Stimulated activated CD8-positive, alpha-beta memory T cell treated with anti-CD3 and anti-CD28 coated beads, Interleukin-15, amount 100 ng/mL, for 4 hours (primary cell): ENCODE results near the gene CFAP91.

Experiments used
- DNase-seq, 2 donors: peaks; one replicate each; pipeline ENCODE4 v3.0.0-alpha.2; 2020; ENCODE audit warnings: low read depth in 2 of 2

Gene CFAP91

DNA sequence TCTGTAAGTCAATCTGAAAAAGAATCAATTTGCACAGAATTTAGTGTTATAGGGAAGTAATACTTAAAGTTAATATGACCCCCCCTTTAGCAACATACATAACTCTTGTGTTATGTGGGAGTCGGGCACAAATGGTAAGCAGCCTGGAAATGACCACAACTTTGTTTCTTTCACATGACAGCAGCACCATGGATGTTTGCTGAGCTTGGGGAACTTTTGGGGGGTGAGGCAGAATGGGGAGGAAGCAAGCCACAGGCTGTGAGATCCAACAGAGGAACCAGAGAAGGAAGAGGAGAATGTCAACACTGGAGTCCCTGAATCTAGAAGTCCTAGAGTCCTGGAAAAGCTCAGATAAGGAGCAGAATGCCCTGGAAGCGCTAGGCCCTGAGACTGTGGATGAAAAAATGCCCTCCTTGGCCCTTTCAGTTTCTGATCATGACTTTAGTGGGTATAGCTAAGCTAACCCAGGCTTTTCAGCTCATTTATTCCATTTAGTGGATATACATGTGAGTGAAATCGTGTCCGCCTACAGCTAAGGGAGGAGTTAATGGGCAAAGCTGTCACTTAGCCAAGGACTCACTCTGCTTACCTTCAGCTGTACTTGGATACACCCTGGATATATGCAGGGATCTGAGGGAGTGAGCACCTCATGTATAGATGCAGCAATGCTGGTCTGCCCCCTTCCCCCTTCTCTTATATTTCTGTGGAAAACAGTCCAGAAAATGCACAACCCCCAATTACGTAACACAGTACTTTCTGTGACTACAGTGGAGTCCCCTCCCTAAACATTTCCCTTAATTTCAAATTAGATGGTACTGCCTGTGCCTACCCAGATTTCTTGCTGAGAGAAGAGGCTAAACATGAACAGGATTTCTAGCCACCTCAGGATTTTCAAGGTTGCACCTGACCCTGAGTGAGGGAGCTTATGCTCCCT lies 39.1 kb downstream of the CFAP91 start:
- DNase-seq, result no peak

DNA sequence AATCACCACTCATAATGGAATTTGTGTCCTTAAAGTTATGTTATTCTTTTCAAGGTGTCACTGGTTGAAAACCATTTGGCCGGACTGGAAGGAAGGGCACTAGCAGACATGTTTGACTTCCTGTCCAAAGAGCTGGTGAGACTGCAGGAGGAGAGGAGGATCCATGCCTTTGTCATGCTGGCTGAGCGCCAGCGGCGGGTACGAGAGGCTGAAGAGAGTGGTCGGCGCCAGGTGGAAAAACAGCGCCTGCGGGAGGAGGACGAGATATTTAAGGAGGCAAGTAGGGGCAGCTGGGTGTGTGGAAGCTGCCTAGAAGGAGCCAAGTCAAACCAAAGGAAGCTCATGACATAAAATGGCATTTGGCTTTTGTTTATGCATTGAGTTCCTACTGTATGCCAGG lies 41.1 kb downstream of the CFAP91 start:
- no peak for DNase-seq

DNA sequence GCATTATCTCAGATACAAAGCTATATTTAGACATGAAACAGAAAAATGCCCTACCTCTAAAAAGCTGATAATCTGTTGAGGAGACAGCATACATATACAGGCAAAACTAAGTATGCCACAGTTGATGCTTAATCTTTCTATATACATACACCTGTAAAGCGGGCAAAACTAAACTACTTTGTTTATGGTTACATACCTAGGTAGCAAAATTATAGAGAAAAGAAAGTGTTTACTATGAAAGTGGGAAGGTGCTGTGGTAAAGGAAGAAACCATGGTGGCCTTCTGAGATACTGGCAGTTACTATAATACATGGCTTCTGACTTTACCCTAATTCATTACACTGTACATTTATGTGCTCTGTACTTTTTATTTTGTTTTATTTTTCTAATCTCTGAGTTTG lies 43.1 kb downstream of the CFAP91 start:
- DNase-seq, result no peak

DNA sequence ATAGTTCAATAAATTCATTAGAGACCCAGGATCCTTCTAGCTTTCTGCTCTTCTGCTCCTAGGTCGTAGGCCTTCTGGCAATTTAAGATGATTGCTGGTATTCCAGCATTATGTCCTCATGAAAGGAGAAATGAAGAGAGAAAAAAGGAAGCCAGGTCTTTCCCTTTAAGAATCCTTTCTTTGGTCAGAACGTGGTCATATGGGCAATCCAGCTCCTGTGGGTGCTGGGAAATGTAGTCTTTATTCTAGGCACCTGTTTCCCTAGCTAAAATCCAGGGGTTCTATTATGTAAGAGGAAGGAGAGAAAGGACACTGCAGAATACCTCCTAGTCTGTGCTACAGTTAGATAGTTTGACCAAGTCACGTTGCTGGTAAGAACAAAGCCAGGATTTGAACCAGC lies 43.6 kb downstream of the CFAP91 start:
- no peak for DNase-seq

DNA sequence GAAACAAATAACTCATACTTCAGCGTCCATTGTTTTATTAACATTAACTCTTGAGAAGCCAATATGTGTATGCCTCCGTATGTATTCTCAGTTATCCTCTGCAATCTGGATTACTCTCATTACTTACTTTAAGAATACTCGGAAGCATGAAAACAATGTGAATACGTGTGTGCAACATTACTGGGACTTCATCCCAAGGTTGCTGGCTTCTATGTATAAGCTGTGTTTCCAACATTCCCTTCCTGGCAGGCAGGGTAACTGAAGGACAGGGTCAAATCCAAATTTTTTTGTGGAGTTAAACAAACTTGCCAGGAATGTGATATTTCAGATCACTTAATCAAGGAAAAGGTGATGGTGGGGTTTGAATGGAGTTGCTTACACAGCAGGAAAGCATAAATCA lies 44.5 kb downstream of the CFAP91 start:
- no peak for DNase-seq

DNA sequence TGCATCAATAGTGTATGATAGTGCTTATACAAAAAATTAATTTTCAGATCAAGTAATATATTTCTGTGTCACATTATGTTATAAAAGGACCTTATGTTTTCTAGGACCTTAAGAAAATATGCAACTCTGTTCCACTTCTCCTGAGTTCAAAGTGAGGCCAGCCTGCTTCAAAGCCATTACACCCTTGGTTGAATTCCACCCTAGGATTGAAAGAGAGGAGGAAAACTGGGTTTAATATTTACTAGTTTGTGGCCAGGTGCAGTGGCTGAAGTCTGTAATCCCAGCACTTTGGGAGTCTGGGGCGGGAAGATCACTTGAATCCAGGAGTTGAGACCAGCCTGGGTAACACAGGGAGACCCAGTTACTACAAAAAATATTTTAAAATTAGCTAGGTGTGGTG lies 46.2 kb downstream of the CFAP91 start:
- no peak for DNase-seq

DNA sequence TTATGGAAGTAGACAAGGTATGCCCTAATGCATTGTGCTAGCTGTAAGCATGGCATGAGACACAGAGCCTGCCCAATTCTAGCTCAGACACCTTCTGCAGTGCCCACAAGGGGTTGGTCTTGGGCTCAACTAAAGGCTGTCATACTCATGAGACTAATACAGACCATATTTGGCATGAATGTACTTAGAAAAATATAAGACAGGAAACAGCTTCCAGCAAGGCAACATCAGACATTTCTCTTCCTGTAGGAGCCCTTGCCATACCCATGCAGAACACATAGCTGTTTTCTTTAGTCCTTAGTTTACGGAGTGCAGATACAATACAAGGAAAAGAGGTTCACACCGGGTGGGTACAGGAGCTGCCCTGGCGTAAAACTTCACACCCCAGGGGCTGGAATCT lies 48.6 kb downstream of the CFAP91 start:
- no peak for DNase-seq
